ENCODE data around the gene IFNG-AS1. TPM values are rescaled to one million over a fixed set of nuclear protein-coding genes. Genes with fewer than 3 reads are reported as not detected.

The IFNG-AS1 gene
- not detected in 2 replicates for polyA plus RNA-seq (2013)

DNA sequence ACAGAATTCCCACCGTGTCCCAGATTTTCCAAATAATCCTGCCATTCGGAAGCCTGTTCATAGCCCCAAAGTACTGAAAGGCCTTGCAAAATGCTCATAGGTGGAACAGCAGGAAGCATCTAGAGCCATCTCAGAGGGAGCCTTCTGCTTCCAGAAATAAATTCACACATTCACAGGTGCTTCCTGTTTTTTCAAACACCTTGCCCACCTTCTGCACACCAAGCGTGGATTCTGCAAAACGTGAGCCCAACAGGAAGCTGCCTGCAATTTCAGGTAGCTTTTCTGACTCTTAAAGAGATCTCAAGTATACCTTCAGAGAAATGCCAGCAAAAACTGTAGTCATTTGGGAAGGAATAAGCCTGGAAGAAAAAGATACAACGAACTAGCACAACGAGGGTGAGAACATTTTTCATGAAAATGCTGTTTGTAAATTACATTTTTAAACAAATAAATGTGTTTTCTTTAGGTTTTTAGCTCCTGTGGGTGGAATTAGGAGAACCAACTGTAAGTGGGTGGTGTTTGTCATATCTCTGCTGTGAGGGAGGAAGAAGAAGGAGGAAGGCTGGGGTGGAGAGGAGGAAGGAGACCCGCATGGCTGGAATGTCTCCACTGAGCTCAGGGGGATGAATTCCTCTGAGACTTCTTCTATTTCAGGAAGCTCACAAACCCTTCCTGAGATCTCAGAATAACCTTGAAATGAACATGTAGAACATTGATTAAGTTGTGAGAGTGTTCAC, at the start of gene IFNG-AS1:
Gene IFNG-AS1 (plus strand): TSS at position 264 of the 737 bp plus-strand sequence.
- Histone ChIP-seq H3K9ac (ENCODE audit: low read length) (no peak within 1 kb of the TSS), H3K4me3 (ENCODE audit: low read depth, low read length) (no peak within 1 kb of the TSS), H2AK5ac (ENCODE audit: low read length) (no peak within 1 kb of the TSS), H3K79me2 (ENCODE audit: control insufficient read depth, insufficient read depth, low read length, poor library complexity) (no peaks in the 10 kb centered on the region), H4K91ac (ENCODE audit: low read depth, low read length) (no peak within 1 kb of the TSS), H2BK12ac (ENCODE audit: low read length) (no peak within 1 kb of the TSS), H3K27me3 (ENCODE audit: insufficient read depth, low read length) (no peaks in the 10 kb centered on the region), H3K14ac (ENCODE audit: low read length) (no peak within 1 kb of the TSS), H3K4me2 (ENCODE audit: low read length) (no peak within 1 kb of the TSS), H3K9me3 (ENCODE audit: insufficient read depth, low read depth, low read length) (no peaks in the 10 kb centered on the region), H2BK5ac (ENCODE audit: low read depth, low read length, poor library complexity) (no peak within 1 kb of the TSS), H3K27ac (ENCODE audit: low read depth, low read length) (no peak within 1 kb of the TSS), H3K18ac (ENCODE audit: low read length) (no peak within 1 kb of the TSS), H3K79me1 (ENCODE audit: low read length) (no peaks in the 10 kb centered on the region), H4K12ac (ENCODE audit: low read depth, low read length) (no peak within 1 kb of the TSS), H2AFZ (ENCODE audit: insufficient read depth, low read length, poor library complexity) (no peak within 1 kb of the TSS), H3K23ac (ENCODE audit: low read length) (no peak within 1 kb of the TSS), H3K4ac (ENCODE audit: low read depth, low read length) (no peak within 1 kb of the TSS), H3K36me3 (ENCODE audit: control insufficient read depth in 1 of 2, insufficient read depth in 2 of 2, low read length in 2 of 2) (no peaks in the 10 kb centered on the region), H3K4me1 (ENCODE audit: control insufficient read depth in 1 of 2, insufficient read depth in 2 of 2, low read length in 2 of 2) (no peaks in the 10 kb centered on the region), H4K8ac (ENCODE audit: low read depth, low read length) (no peak within 1 kb of the TSS), H2BK120ac (ENCODE audit: insufficient read depth, low read length, poor library complexity) (no peak within 1 kb of the TSS)
- no peak for DNase-seq
- no CpG with 5 or more reads among the region's 7 CpGs for WGBS (ENCODE audit: extremely low coverage, insufficient coverage, insufficient read length)

- no peak overlapping the region for H4K12ac ChIP-seq (ENCODE audit: low read depth, low read length)
- WGBS (ENCODE audit: extremely low coverage, insufficient coverage, insufficient read length) = no CpG with 5 or more reads among the region's 2 CpGs
- H3K36me3 ChIP-seq (ENCODE audit: control insufficient read depth in 1 of 2, insufficient read depth in 2 of 2, low read length in 2 of 2) = no peaks in the 10 kb centered on the region
- H2BK120ac ChIP-seq (ENCODE audit: insufficient read depth, low read length, poor library complexity) = no peak overlapping the region
- no peaks in the 10 kb centered on the region for H3K27me3 ChIP-seq (ENCODE audit: insufficient read depth, low read length)
- no peak overlapping the region for H2BK12ac ChIP-seq (ENCODE audit: low read length)
- no peak overlapping the region for H3K4ac ChIP-seq (ENCODE audit: low read depth, low read length)
- no peaks in the 10 kb centered on the region for H3K79me2 ChIP-seq (ENCODE audit: control insufficient read depth, insufficient read depth, low read length, poor library complexity)
- H3K23ac ChIP-seq (ENCODE audit: low read length) = no peak overlapping the region
- no peak overlapping the region for H3K18ac ChIP-seq (ENCODE audit: low read length)
- H3K4me2 ChIP-seq (ENCODE audit: low read length) = no peak overlapping the region
- H2BK5ac ChIP-seq (ENCODE audit: low read depth, low read length, poor library complexity) = no peak overlapping the region
- no peaks in the 10 kb centered on the region for H3K4me1 ChIP-seq (ENCODE audit: control insufficient read depth in 1 of 2, insufficient read depth in 2 of 2, low read length in 2 of 2)
- H3K79me1 ChIP-seq (ENCODE audit: low read length) = no peaks in the 10 kb centered on the region
- no peak overlapping the region for H3K27ac ChIP-seq (ENCODE audit: low read depth, low read length)
- H4K8ac ChIP-seq (ENCODE audit: low read depth, low read length) = no peak overlapping the region
- no peak overlapping the region for H3K4me3 ChIP-seq (ENCODE audit: low read depth, low read length)
- no peaks in the 10 kb centered on the region for H3K9me3 ChIP-seq (ENCODE audit: insufficient read depth, low read depth, low read length)
- no peak overlapping the region for H3K9ac ChIP-seq (ENCODE audit: low read length)
- DNase-seq = no peak
- no peak overlapping the region for H2AFZ ChIP-seq (ENCODE audit: insufficient read depth, low read length, poor library complexity)
- no peak overlapping the region for H3K14ac ChIP-seq (ENCODE audit: low read length)
- H4K91ac ChIP-seq (ENCODE audit: low read depth, low read length) = no peak overlapping the region
- no peak overlapping the region for H2AK5ac ChIP-seq (ENCODE audit: low read length)
Measured at GRCh38 chr12:67939611-67940010, 49.6 kb upstream of the IFNG-AS1 start.

- Histone ChIP-seq H3K4me2 (ENCODE audit: low read length) (no peak overlapping the region), H3K79me1 (ENCODE audit: low read length) (peaks cover 2% of the 10 kb centered on the region), H3K18ac (ENCODE audit: low read length) (no peak overlapping the region), H2BK120ac (ENCODE audit: insufficient read depth, low read length, poor library complexity) (no peak overlapping the region), H3K23ac (ENCODE audit: low read length) (no peak overlapping the region), H4K8ac (ENCODE audit: low read depth, low read length) (no peak overlapping the region), H3K4ac (ENCODE audit: low read depth, low read length) (no peak overlapping the region), H3K4me3 (ENCODE audit: low read depth, low read length) (no peak overlapping the region), H3K27me3 (ENCODE audit: insufficient read depth, low read length) (no peaks in the 10 kb centered on the region), H3K9me3 (ENCODE audit: insufficient read depth, low read depth, low read length) (no peaks in the 10 kb centered on the region), H3K4me1 (ENCODE audit: control insufficient read depth in 1 of 2, insufficient read depth in 2 of 2, low read length in 2 of 2) (no peaks in the 10 kb centered on the region), H2BK5ac (ENCODE audit: low read depth, low read length, poor library complexity) (no peak overlapping the region), H2AFZ (ENCODE audit: insufficient read depth, low read length, poor library complexity) (no peak overlapping the region), H4K91ac (ENCODE audit: low read depth, low read length) (no peak overlapping the region), H3K14ac (ENCODE audit: low read length) (no peak overlapping the region), H3K36me3 (ENCODE audit: control insufficient read depth in 1 of 2, insufficient read depth in 2 of 2, low read length in 2 of 2) (no peaks in the 10 kb centered on the region), H3K27ac (ENCODE audit: low read depth, low read length) (no peak overlapping the region), H3K9ac (ENCODE audit: low read length) (no peak overlapping the region), H4K12ac (ENCODE audit: low read depth, low read length) (no peak overlapping the region), H2AK5ac (ENCODE audit: low read length) (no peak overlapping the region), H3K79me2 (ENCODE audit: control insufficient read depth, insufficient read depth, low read length, poor library complexity) (no peaks in the 10 kb centered on the region), H2BK12ac (ENCODE audit: low read length) (no peak overlapping the region)
- WGBS (ENCODE audit: extremely low coverage, insufficient coverage, insufficient read length) = no CpG with 5 or more reads among the region's 3 CpGs
- DNase-seq = peak; percentile 62 to 73
Measured at GRCh38 chr12:67940780-67941243, 48.4 kb upstream of the IFNG-AS1 start.

DNA sequence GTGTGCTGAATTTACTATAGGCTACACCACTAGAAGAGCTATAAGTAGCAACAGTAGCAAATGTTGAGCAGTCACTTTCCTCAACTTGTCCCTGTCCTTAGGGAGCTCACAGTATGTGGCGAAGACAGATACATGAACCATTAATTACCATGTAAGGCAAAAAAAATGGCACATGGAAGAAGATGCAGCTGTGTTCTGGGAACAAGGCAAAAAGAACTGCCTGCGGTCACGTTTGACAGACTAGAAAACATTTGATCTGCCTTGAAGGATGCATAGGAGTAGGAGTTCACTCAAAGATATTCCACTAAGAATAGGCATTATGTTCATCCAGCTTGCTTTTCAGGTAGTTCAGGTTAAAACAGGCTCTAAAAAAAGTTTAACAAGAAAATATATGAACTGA, 46.5 kb upstream of the IFNG-AS1 start:
- Histone ChIP-seq H3K4ac (ENCODE audit: low read depth, low read length) (no peak overlapping the region), H2AFZ (ENCODE audit: insufficient read depth, low read length, poor library complexity) (no peak overlapping the region), H3K79me1 (ENCODE audit: low read length) (peaks cover 2% of the 10 kb centered on the region), H3K14ac (ENCODE audit: low read length) (no peak overlapping the region), H3K9me3 (ENCODE audit: insufficient read depth, low read depth, low read length) (no peaks in the 10 kb centered on the region), H4K8ac (ENCODE audit: low read depth, low read length) (no peak overlapping the region), H4K91ac (ENCODE audit: low read depth, low read length) (no peak overlapping the region), H2BK5ac (ENCODE audit: low read depth, low read length, poor library complexity) (no peak overlapping the region), H3K79me2 (ENCODE audit: control insufficient read depth, insufficient read depth, low read length, poor library complexity) (no peaks in the 10 kb centered on the region), H3K27me3 (ENCODE audit: insufficient read depth, low read length) (no peaks in the 10 kb centered on the region), H3K4me3 (ENCODE audit: low read depth, low read length) (no peak overlapping the region), H3K36me3 (ENCODE audit: control insufficient read depth in 1 of 2, insufficient read depth in 2 of 2, low read length in 2 of 2) (no peaks in the 10 kb centered on the region), H4K12ac (ENCODE audit: low read depth, low read length) (no peak overlapping the region), H3K9ac (ENCODE audit: low read length) (no peak overlapping the region), H3K4me2 (ENCODE audit: low read length) (no peak overlapping the region), H3K23ac (ENCODE audit: low read length) (no peak overlapping the region), H3K27ac (ENCODE audit: low read depth, low read length) (no peak overlapping the region), H2BK12ac (ENCODE audit: low read length) (no peak overlapping the region), H2BK120ac (ENCODE audit: insufficient read depth, low read length, poor library complexity) (no peak overlapping the region), H3K18ac (ENCODE audit: low read length) (no peak overlapping the region), H2AK5ac (ENCODE audit: low read length) (no peak overlapping the region), H3K4me1 (ENCODE audit: control insufficient read depth in 1 of 2, insufficient read depth in 2 of 2, low read length in 2 of 2) (no peaks in the 10 kb centered on the region)
- no CpG with 5 or more reads among the region's 3 CpGs for WGBS (ENCODE audit: extremely low coverage, insufficient coverage, insufficient read length)
- DNase-seq = no peak
